AG10803 (cell line): ENCODE data around the gene SNTA1.

ENCODE experiments used
- DNase-seq: peaks from one replicate; pipeline ENCODE4 v3.0.0; 2010; ENCODE audit warnings: low read depth
- H3K4me3 ChIP-seq: 2 replicates; pipeline ENCODE4 v1.5.1; 2011; ENCODE audit warnings: mild to moderate bottlenecking, low read length, control low read depth
- TF ChIP-seq, protein P1 (sequence below): conservative IDR thresholded peaks from 2 replicates; pipeline ENCODE4 v1.5.1; 2011; ENCODE audit warnings: mild to moderate bottlenecking, low read length, control low read depth, inconsistent platforms

The SNTA1 gene

GRCh38 chr20:33482581-33482980 is 39.0 kb upstream of the SNTA1 start:
- H3K4me3 ChIP-seq: no peak overlapping the region
- no peak for DNase-seq
- TF ChIP-seq, protein P1, sequence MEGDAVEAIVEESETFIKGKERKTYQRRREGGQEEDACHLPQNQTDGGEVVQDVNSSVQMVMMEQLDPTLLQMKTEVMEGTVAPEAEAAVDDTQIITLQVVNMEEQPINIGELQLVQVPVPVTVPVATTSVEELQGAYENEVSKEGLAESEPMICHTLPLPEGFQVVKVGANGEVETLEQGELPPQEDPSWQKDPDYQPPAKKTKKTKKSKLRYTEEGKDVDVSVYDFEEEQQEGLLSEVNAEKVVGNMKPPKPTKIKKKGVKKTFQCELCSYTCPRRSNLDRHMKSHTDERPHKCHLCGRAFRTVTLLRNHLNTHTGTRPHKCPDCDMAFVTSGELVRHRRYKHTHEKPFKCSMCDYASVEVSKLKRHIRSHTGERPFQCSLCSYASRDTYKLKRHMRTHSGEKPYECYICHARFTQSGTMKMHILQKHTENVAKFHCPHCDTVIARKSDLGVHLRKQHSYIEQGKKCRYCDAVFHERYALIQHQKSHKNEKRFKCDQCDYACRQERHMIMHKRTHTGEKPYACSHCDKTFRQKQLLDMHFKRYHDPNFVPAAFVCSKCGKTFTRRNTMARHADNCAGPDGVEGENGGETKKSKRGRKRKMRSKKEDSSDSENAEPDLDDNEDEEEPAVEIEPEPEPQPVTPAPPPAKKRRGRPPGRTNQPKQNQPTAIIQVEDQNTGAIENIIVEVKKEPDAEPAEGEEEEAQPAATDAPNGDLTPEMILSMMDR: no peak

DNA sequence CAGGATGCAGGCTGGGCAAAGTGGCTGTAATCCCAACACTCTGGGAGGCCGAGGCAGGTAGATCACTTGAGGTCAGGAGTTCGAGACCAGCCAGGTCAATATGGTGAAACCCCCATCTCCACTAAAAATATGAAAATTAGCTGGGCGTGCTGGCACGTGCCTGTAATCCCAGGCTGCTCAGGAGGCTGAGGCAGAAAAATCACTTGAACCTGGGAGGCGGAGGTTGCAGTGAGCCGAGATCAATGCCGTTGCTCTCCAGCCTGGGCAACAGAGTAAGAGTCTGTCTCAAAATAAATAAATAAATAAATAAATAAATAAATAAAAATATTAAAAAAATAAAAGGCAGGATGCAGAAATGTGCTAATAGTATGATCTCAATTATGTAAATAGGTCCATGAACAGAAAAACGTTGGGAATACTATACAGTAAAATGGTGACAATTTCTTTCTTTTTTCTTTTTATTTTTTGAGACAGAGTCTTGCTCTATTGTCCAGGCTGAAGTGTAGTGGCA is 37.9 kb upstream of the SNTA1 start:
- TF ChIP-seq, protein P1: no peak
- no peak for DNase-seq

GRCh38 chr20:33480048-33480447 is 36.5 kb upstream of the SNTA1 start:
- no peak overlapping the region for H3K4me3 ChIP-seq
- DNase-seq: no peak
- TF ChIP-seq, protein P1: no peak

More for the DNA sequence above, 37.9 kb upstream of the SNTA1 start:
- no peak overlapping the region for H3K4me3 ChIP-seq

DNA sequence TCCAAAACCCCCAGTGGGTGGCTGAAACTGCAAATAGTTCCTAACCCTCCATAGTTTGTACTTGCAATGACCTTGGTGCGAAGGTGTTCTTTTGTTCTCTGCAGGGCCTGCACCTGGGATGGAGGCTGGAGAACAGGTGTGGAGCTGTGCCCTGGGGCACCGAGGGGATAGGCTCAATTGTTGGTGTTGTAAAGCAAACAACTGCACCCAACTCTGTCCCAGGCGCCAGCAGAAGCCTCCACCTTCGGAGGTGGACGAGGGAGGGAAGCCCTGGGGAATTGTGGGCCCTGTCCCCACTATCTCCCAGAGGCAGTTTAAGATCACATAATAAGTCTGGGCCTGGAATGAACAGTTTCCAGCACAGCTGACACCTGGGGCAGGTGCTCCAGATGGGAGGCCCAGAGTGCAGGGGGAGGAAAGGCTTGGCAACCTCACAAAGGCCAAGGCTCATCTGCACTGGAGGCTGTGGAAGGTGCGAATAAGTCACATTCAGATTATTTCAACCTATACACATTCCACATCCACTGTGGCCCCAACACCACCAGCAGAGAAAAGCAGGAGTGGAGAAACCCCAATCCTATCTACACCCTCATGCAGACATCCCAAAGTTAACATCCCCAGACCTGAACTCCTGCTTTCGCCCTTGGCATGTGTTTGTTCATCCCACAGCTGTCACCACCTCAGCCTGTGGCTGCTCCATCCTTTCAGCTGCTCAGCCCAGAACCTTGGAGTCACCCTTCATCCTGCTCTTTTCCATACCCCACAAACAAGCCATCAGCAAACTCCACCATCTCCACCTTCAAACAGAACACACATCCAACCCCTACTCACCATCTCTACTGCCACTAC is 34.0 kb upstream of the SNTA1 start:
- no peak for DNase-seq
- TF ChIP-seq, protein P1: no peak

DNA sequence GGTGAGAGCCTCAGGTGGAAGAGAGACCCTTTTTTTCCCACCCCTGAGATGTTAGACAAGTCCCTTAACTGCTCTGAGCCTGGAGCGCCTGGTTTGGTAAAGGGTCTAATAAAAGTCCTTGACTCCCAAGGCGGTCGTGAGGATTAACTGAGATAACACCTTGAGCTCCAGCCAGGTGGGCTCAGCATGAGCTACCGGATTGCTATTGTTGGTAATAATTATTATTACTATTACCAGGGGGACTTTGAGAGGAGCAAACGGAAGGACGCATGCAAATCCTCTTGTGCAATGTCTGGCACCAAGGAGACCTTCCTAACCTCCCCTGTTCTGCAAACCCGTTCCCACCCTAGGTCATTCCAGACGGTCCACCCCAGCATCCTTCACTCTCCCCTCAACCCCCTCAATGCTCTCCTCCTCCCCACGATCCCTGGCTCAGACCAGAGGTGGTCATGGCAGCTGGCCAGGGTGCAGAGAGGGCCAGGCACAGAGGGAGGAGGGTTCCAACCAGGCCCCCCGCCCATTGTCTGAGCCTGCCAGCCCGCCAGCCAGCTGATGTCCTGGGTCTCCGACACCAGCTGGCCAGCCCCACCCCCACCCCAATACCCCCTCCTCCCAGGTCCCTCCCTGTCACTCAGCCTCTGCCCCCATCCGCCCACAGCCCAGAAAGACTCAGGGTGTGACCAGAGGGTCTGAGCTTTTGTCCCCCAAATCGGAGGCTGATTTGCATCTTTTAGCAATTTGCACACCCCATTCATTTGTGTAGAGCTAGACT is 32.0 kb upstream of the SNTA1 start:
- DNase-seq: no peak
- TF ChIP-seq, protein P1: no peak
- H3K4me3 ChIP-seq: no peak overlapping the region

More for the DNA sequence above, 34.0 kb upstream of the SNTA1 start:
- H3K4me3 ChIP-seq: no peak overlapping the region

- DNase-seq: no peak
- TF ChIP-seq, protein P1: no peak
- no peak overlapping the region for H3K4me3 ChIP-seq
Observed at GRCh38 chr20:33474963-33475362, 31.4 kb upstream of the SNTA1 start.
